ENCODE measurements around the gene PRPF38A. TPM values are rescaled to one million over a fixed set of nuclear protein-coding genes. Genes with fewer than 3 reads are reported as not detected.
A peak's percentile ranks its signal among the peaks of the same experiment; 100 is the strongest.
"Not testable (repeated sequence)": the region's sequence is repeated elsewhere in the genome, so short reads cannot be mapped to it uniquely, and the experiment has no call there.

PRPF38A gene
- total RNA-seq, 1 experiment from 2014 or later = 89.9 TPM

GRCh38 chr1:52368383-52369172 lies 35.8 kb upstream of the PRPF38A start:
- Mint-ChIP-seq H3K4me3 (peak overlapping the region; percentile 62 to 72), H3K27ac (no peak overlapping the region; a peak in 1 of 7 replicates), H3K4me1 (peaks cover 28 to 29% of the 10 kb centered on the region in 2 experiments), H3K9me3 (no peaks in the 10 kb centered on the region), H3K36me3 (ENCODE audit: insufficient read depth in 1 of 3, low read depth in 3 of 3) (peaks cover 12 to 32% (median 19%) of the 10 kb centered on the region in 3 experiments), H3K27me3 (ENCODE audit: low read depth) (no peaks in the 10 kb centered on the region)
- H3K4me2 ChIP-seq (ENCODE audit: insufficient read depth, insufficient read length, low read length) = peak overlapping the region; percentile 49
- H3K79me1 ChIP-seq (ENCODE audit: insufficient read depth, low read depth, low read length, poor library complexity, severe bottlenecking) = no peaks in the 10 kb centered on the region
- H2BK120ac ChIP-seq (ENCODE audit: low read depth, low read length, poor library complexity, severe bottlenecking) = no peak overlapping the region
- no peak overlapping the region for H2AK5ac ChIP-seq (ENCODE audit: insufficient read length, low read length)
- H3K23me2 ChIP-seq (ENCODE audit: insufficient read length, low read depth, low read length, poor library complexity, severe bottlenecking) = peaks cover 5% of the 10 kb centered on the region
- DNase-seq = peak; percentile 76
- H3T11ph ChIP-seq (ENCODE audit: low read length) = no peak overlapping the region
- no peaks in the 10 kb centered on the region for H3K4me1 ChIP-seq (ENCODE audit: insufficient read depth, low read length)
- H3K56ac ChIP-seq (ENCODE audit: insufficient read length, low read depth, low read length) = no peak overlapping the region
- H3K14ac ChIP-seq (ENCODE audit: insufficient read depth, low read length) = no peak overlapping the region
- H3K18ac ChIP-seq (ENCODE audit: insufficient read length, low read depth, low read length) = no peak overlapping the region
- no peaks in the 10 kb centered on the region for H3K27me3 ChIP-seq (ENCODE audit: insufficient read depth, low read length)
- H3K27ac ChIP-seq (ENCODE audit: insufficient read length, low read depth, low read length) = no peak overlapping the region
- H4K8ac ChIP-seq (replicated peaks; ENCODE audit: insufficient read length, low read depth, low read length) = no peak overlapping the region
- no peaks in the 10 kb centered on the region for H4K20me1 ChIP-seq (ENCODE audit: control insufficient read depth, insufficient read depth, insufficient read length)
- H2BK15ac ChIP-seq (ENCODE audit: low read depth, low read length) = no peak overlapping the region
- no peaks in the 10 kb centered on the region for H3K9me3 ChIP-seq (ENCODE audit: control insufficient read depth, low read depth, low read length)
- H3K23ac ChIP-seq (ENCODE audit: insufficient read length, low read depth, low read length) = no peak overlapping the region
- no peak overlapping the region for H3K4ac ChIP-seq (ENCODE audit: low read depth, low read length)
- no CpG with 5 or more reads among the region's 51 CpGs for WGBS (ENCODE audit: extremely low coverage, insufficient read length, low lambda C conversion rate)
- H2BK20ac ChIP-seq (ENCODE audit: low read depth, low read length, poor library complexity, severe bottlenecking) = no peak overlapping the region
- H2BK5ac ChIP-seq (ENCODE audit: insufficient read length, low read length) = no peak overlapping the region
- H4K5ac ChIP-seq (ENCODE audit: insufficient read length, low read depth, low read length) = no peak overlapping the region
- TF ChIP-seq CTCF (conservative IDR thresholded peaks at IDR 0.05) = peak; percentile 36; the same call in 1 of the 3 replicates
- no peaks in the 10 kb centered on the region for H3K79me2 ChIP-seq (ENCODE audit: insufficient read depth, low read length)
- H2AFZ ChIP-seq (ENCODE audit: low read length) = no peak overlapping the region
- no peak overlapping the region for H2BK12ac ChIP-seq (ENCODE audit: insufficient read length, low read depth, low read length)
- no peak overlapping the region for H4K91ac ChIP-seq (ENCODE audit: insufficient read length, low read depth, low read length)
- H3K9ac ChIP-seq (ENCODE audit: extremely low read depth, insufficient read length, low read length) = no peak overlapping the region

- H4K20me1 ChIP-seq (ENCODE audit: control insufficient read depth, insufficient read depth, insufficient read length); H3K79me2 ChIP-seq (ENCODE audit: insufficient read depth, low read length); H2BK5ac ChIP-seq (ENCODE audit: insufficient read length, low read length); H3K18ac ChIP-seq (ENCODE audit: insufficient read length, low read depth, low read length); H2BK12ac ChIP-seq (ENCODE audit: insufficient read length, low read depth, low read length); H3K27ac ChIP-seq (ENCODE audit: insufficient read length, low read depth, low read length); H2BK20ac ChIP-seq (ENCODE audit: low read depth, low read length, poor library complexity, severe bottlenecking); H2BK15ac ChIP-seq (ENCODE audit: low read depth, low read length); H4K5ac ChIP-seq (ENCODE audit: insufficient read length, low read depth, low read length); H3K79me1 ChIP-seq (ENCODE audit: insufficient read depth, low read depth, low read length, poor library complexity, severe bottlenecking); H3K4ac ChIP-seq (ENCODE audit: low read depth, low read length); H3K4me1 ChIP-seq (ENCODE audit: insufficient read depth, low read length); H2AK5ac ChIP-seq (ENCODE audit: insufficient read length, low read length); H3K9me3 Mint-ChIP-seq; H3K4me2 ChIP-seq (ENCODE audit: insufficient read depth, insufficient read length, low read length); H3T11ph ChIP-seq (ENCODE audit: low read length); H4K91ac ChIP-seq (ENCODE audit: insufficient read length, low read depth, low read length); DNase-seq; H3K4me3 Mint-ChIP-seq; H2BK120ac ChIP-seq (ENCODE audit: low read depth, low read length, poor library complexity, severe bottlenecking); H3K14ac ChIP-seq (ENCODE audit: insufficient read depth, low read length); H3K27me3 ChIP-seq (ENCODE audit: insufficient read depth, low read length); H2AFZ ChIP-seq (ENCODE audit: low read length); H3K23ac ChIP-seq (ENCODE audit: insufficient read length, low read depth, low read length); H3K9me3 ChIP-seq (ENCODE audit: control insufficient read depth, low read depth, low read length); H4K8ac ChIP-seq (replicated peaks; ENCODE audit: insufficient read length, low read depth, low read length); H3K56ac ChIP-seq (ENCODE audit: insufficient read length, low read depth, low read length); H3K9ac ChIP-seq (ENCODE audit: extremely low read depth, insufficient read length, low read length); H3K23me2 ChIP-seq (ENCODE audit: insufficient read length, low read depth, low read length, poor library complexity, severe bottlenecking); H3K27me3 Mint-ChIP-seq (ENCODE audit: low read depth): not testable (repeated sequence)
- Mint-ChIP-seq H3K27ac (0 out of 7 replicates have a peak overlapping the region, but pooled peaks of 1 of the 3 experiments have one; percentile 11), H3K4me1 (peaks cover 23 to 25% of the 10 kb centered on the region in 2 experiments), H3K36me3 (ENCODE audit: insufficient read depth in 1 of 3, low read depth in 3 of 3) (peaks cover 25 to 40% (median 26%) of the 10 kb centered on the region in 3 experiments)
- no CpG with 5 or more reads among the region's 1 CpG for WGBS (ENCODE audit: extremely low coverage, insufficient read length, low lambda C conversion rate)
Measured at GRCh38 chr1:52369851-52370250, 34.6 kb upstream of the PRPF38A start.
